ENCODE measurements around the gene SLC16A12. TPM values are rescaled to one million over a fixed set of nuclear protein-coding genes. Genes with fewer than 3 reads are reported as not detected.
"Not testable (repeated sequence)": the region's sequence is repeated elsewhere in the genome, so short reads cannot be mapped to it uniquely, and the experiment has no call there.

Gene SLC16A12
- polyA plus RNA-seq, 1 donor from 2014 or later, result not detected

DNA sequence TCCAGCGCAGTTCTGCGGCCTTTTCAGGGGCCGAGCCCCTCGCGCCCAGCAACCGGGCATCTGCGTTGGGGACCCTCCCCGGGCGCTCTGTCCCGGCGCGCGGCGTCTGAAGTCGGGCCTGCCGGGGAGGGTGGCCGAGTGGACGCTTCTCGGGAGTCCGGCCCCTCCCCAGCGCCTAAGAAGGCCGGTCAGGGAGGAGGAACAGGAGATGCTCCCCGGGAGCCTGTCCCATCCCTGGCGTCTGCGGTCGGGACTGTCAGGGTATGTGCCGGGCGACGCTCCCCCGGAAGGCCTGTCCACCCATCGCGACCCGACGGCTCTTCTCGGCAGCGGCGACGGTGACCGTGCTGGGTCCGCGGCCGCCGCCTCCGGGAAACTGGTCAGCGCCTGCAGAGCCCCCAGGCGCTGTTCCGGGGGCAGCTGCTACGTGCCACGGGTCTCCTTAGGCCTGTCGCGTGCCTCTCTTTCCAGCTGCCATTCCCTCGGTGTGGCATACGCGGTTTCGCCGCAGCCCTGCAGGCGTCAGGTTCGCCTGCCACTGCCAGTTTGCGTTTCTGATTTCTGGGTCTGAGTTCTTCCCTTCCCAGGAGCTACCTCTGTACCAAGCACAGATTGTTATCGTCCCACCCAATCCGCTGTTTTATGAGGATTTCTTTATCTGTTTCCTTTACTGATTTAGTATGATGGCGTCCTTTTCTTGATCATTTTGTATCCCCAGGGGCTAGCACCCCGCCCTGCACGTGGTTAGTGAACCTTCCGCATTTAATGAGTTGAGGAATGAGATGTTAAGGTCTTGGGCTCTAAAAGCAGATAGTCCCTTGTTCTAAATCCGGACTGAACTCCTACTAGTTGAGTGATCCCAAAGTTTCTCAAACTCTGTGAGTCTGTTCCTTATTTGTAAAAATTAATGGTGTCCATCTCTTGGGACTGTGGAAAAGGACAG lies 120.2 kb downstream of the SLC16A12 start:
- peak overlapping the region; percentile 90 to 100 (median 97) for H3K27ac Mint-ChIP-seq
- H3K9me3 Mint-ChIP-seq, result peaks cover 0 to 3% (median 2%) of the 10 kb centered on the region in 3 donors
- H3K4me1 Mint-ChIP-seq, result peaks cover 29 to 36% (median 36%) of the 10 kb centered on the region in 3 donors
- H3K36me3 Mint-ChIP-seq, result peaks cover 2% of the 10 kb centered on the region
- no peaks in the 10 kb centered on the region for H3K27me3 Mint-ChIP-seq
- peak overlapping the region; percentile 90 to 96 (median 94) for H3K4me3 Mint-ChIP-seq

GRCh38 chr10:89414146-89414878 lies 121.1 kb downstream of the SLC16A12 start, which contains the start of gene IFIT5:
Gene IFIT5, plus strand, starts transcription at chr10:89414568. Its CDS starts 231 bp downstream, at chr10:89414799.
- Mint-ChIP-seq H3K4me3 (peak within 1 kb of the TSS; percentile 90 to 96 (median 94)), H3K27me3 (no peaks in the 10 kb centered on the region), H3K4me1 (peaks cover 25 to 32% (median 31%) of the 10 kb centered on the region in 3 donors), H3K9me3 (peaks cover 0 to 3% (median 2%) of the 10 kb centered on the region in 3 donors), H3K36me3 (peaks cover 2% of the 10 kb centered on the region), H3K27ac (peak within 1 kb of the TSS; percentile 90 to 100 (median 97))

DNA sequence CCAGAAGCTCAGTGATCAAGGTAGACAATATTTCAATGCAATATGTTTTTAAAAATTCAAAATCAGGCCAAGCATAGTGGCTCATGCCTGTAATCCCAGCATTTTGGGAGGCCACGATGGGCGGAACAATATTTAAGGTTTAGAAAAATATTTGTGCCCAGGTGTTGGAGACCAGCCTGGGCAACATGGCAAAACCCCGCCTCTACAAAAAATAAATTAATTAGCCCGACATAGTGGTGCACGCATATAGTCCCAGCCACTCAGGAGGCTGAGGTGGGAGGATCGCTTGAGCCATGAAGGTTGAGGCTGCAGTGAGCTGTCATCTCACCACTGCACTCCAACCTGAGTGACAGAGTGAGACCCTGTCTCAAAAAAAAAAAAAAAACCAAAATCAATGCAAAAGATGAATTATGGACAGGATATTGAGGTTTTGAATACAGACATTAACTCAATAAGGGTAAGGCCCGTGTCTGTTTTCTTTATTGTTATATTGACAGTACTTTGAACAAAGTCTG lies 121.9 kb downstream of the SLC16A12 start:
- Mint-ChIP-seq H3K27me3 (no peaks in the 10 kb centered on the region), H3K4me1 (peaks cover 25 to 31% (median 31%) of the 10 kb centered on the region in 3 donors), H3K36me3 (peaks cover 2% of the 10 kb centered on the region), H3K4me3 (peak overlapping the region; percentile 90 to 96 (median 94)), H3K9me3 (peaks cover 0 to 3% (median 2%) of the 10 kb centered on the region in 3 donors), H3K27ac (peak overlapping the region; percentile 84 to 100 (median 97))

- H3K9me3 Mint-ChIP-seq, H3K36me3 Mint-ChIP-seq, H3K27me3 Mint-ChIP-seq: not testable (repeated sequence)
- peak overlapping the region; percentile 28 to 100 (median 40) for H3K27ac Mint-ChIP-seq
- H3K4me3 Mint-ChIP-seq, result peak overlapping the region in 2 of 4 donors; percentile 28 to 70
- H3K4me1 Mint-ChIP-seq, result peaks cover 20 to 21% (median 21%) of the 10 kb centered on the region in 3 donors
Measured at GRCh38 chr10:89412276-89412675, 123.1 kb downstream of the SLC16A12 start.

GRCh38 chr10:89411135-89411534 lies 124.3 kb downstream of the SLC16A12 start:
- H3K27ac Mint-ChIP-seq, H3K27me3 Mint-ChIP-seq, H3K36me3 Mint-ChIP-seq, H3K9me3 Mint-ChIP-seq: not testable (repeated sequence)
- H3K4me3 Mint-ChIP-seq, result peak overlapping the region in 1 of 4 donors; percentile 70
- peaks cover 13 to 14% (median 13%) of the 10 kb centered on the region in 3 donors for H3K4me1 Mint-ChIP-seq

DNA sequence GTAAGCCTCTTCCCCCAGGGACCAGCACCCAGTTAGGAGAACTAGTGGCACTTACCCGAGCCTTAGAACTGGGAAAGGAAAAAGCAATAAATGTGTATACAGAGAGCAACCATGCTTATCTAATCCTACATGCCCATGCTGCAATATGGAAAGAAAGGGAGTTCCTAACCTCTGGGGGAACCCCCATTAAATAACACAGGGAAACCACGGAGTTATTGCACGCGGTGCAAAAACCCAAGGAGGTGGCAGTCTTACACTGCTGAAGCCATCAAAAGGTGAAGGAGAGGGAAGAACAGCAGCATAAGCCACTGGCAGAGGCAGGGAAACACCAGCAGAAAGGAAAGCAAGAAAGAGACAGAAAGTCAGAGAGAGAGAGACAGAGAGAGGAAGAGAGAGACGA lies 124.8 kb downstream of the SLC16A12 start:
- not testable (repeated sequence) for H3K27ac Mint-ChIP-seq, H3K36me3 Mint-ChIP-seq, H3K27me3 Mint-ChIP-seq, H3K9me3 Mint-ChIP-seq
- peaks cover 9 to 10% (median 10%) of the 10 kb centered on the region in 3 donors for H3K4me1 Mint-ChIP-seq
- peak overlapping the region in 2 of 4 donors; percentile 18 to 70 for H3K4me3 Mint-ChIP-seq

- not testable (repeated sequence) for H3K4me1 Mint-ChIP-seq, H3K27ac Mint-ChIP-seq, H3K4me3 Mint-ChIP-seq, H3K9me3 Mint-ChIP-seq, H3K27me3 Mint-ChIP-seq
- peaks cover 10% of the 10 kb centered on the region for H3K36me3 Mint-ChIP-seq
Measured at GRCh38 chr10:89409282-89409681, 126.1 kb downstream of the SLC16A12 start.

GRCh38 chr10:89407792-89408191 lies 127.6 kb downstream of the SLC16A12 start:
- not testable (repeated sequence) for H3K27ac Mint-ChIP-seq, H3K9me3 Mint-ChIP-seq, H3K27me3 Mint-ChIP-seq, H3K4me1 Mint-ChIP-seq, H3K4me3 Mint-ChIP-seq
- H3K36me3 Mint-ChIP-seq, result peaks cover 10% of the 10 kb centered on the region

- H3K27ac Mint-ChIP-seq, result peak overlapping the region in 1 of 3 donors; percentile 33
- not testable (repeated sequence) for H3K4me1 Mint-ChIP-seq
Measured at GRCh38 chr10:89406178-89406577, 129.2 kb downstream of the SLC16A12 start.

DNA sequence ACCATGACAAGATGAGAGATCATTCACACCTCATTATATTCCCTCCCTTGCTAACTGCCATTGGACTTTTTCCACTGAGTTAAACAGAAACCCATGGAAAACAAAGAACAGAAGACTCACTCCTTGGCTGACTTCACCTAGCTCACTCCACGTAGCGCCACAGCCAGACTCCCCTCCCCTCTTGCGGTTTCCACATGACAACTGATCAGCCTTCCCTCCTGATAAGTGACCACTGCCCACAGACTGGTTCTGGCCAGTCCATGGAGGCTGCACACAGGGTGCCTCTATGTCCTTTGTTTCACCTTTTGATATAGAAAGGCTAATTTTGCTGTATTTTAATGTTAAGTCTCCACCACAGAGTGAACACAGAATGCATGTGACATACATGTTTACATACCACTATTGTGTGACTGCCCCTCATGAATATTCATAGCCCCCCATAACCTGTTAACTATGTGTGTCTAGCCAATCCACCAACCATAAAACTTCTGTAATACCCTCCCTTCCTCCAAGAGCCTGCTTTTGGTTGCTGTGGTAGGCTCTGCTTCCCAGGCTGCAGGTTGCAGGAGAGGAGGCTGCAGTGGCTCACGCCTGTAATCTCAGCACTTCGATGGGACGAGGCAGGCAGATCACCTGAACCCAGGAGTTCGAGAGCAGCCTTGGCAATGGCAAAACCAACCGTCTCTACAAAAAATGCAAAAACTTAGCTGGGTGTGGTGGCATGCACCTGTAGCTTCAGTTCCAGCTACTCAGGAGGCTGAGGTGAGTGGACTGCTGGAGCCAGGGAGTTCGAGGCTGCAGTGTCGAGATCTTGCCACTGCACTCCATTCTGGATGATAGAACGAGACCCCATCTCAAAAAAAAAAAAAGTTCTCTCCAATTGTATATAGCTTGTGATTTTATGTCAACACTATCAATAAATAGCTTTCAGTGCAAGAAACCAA lies 131.0 kb downstream of the SLC16A12 start:
- Mint-ChIP-seq H3K4me3 (no peak overlapping the region), H3K4me1 (peaks cover 0 to 3% (median 0%) of the 10 kb centered on the region in 3 donors), H3K36me3 (peaks cover 10% of the 10 kb centered on the region), H3K27me3 (no peaks in the 10 kb centered on the region), H3K9me3 (no peaks in the 10 kb centered on the region), H3K27ac (no peak overlapping the region)

More at GRCh38 chr10:89406178-89406577, 129.2 kb downstream of the SLC16A12 start:
- not testable (repeated sequence) for H3K27me3 Mint-ChIP-seq, H3K9me3 Mint-ChIP-seq, H3K4me3 Mint-ChIP-seq
- peaks cover 10% of the 10 kb centered on the region for H3K36me3 Mint-ChIP-seq

GRCh38 chr10:89403043-89403442 lies 132.4 kb downstream of the SLC16A12 start:
- no peak overlapping the region for H3K27ac Mint-ChIP-seq
- H3K36me3 Mint-ChIP-seq, result peaks cover 12% of the 10 kb centered on the region

DNA sequence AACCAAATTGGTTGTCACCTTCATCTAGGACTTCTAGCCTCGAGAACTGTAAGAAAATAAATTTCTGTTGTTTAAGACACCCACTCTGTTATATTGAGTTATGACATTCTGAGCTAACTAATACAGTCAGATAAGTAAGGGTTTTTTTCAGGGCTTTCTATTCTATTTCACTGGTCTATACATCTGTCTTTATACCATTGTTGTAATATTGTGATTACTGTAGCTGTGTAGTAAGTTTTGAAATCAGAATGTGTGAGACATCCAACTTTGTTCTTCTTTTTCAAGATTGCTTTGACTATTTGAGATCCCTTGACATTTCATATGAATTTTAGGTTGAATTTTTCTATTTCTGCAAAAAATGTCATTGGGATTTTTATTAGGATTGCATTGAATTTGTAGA lies 135.4 kb downstream of the SLC16A12 start:
- H3K36me3 Mint-ChIP-seq, result peaks cover 11% of the 10 kb centered on the region

More at GRCh38 chr10:89403043-89403442, 132.4 kb downstream of the SLC16A12 start:
- H3K4me1 Mint-ChIP-seq, result peaks cover 0 to 7% (median 5%) of the 10 kb centered on the region in 3 donors
- H3K4me3 Mint-ChIP-seq, result no peak overlapping the region
- H3K27me3 Mint-ChIP-seq, result no peaks in the 10 kb centered on the region
- no peaks in the 10 kb centered on the region for H3K9me3 Mint-ChIP-seq

GRCh38 chr10:89398003-89398749 lies 137.2 kb downstream of the SLC16A12 start:
- H3K4me1 Mint-ChIP-seq, result peaks cover 8 to 18% (median 13%) of the 10 kb centered on the region in 3 donors
- H3K36me3 Mint-ChIP-seq, result peaks cover 8% of the 10 kb centered on the region
- no peak overlapping the region for H3K4me3 Mint-ChIP-seq
- H3K9me3 Mint-ChIP-seq, result no peaks in the 10 kb centered on the region
- no peaks in the 10 kb centered on the region for H3K27me3 Mint-ChIP-seq
- H3K27ac Mint-ChIP-seq, result no peak overlapping the region

More for the DNA sequence above, 135.4 kb downstream of the SLC16A12 start:
- H3K27me3 Mint-ChIP-seq, result no peaks in the 10 kb centered on the region
- H3K27ac Mint-ChIP-seq, result no peak overlapping the region
- peaks cover 1 to 12% (median 9%) of the 10 kb centered on the region in 3 donors for H3K4me1 Mint-ChIP-seq
- H3K4me3 Mint-ChIP-seq, result no peak overlapping the region
- no peaks in the 10 kb centered on the region for H3K9me3 Mint-ChIP-seq
